Measurements from ENCODE around the gene FAM161B.
A peak's percentile ranks its signal among the peaks of the same experiment; 100 is the strongest.

DNA sequence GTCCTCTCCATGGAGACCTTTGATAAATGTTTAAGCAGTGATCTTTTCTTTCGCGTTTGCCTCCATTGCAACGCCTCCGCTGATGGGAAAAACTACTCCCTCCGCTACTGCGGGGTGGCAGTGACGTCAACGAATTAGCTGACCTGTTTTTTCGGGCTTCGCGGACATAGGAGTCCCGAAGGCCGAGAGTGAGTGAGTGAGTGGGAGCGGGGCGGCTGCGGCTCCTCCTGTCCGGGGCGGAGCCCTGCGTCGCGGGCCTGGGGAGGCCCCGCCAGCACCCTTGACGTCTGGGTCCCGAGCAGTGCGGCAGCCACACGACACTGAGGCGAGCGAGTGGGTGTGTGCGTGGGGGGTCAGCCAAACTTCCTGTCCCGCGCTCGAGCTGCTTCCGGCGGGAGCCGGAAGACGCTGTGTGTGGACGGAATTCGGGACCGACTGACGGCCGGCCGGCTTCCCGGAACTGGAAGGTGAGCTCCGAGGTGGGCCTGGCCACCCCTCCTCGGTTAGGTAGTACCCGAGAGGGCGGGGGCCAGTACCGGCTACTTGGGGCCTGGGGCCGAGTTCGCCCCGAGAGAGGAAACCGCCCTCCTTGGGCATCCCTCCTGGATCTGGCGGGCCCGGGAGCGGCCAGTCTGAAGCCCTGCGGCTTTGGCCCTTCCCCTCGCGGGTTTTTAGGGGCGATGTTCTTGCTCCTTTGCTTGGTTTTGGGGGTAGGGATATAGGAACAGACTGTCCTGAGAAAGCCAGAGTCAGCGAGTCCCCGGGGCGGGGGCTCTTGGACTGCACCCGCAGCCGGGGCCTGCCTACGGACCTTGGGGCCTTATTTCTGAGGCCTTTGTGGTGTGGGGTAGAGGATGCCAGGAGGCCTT, 63.2 kb downstream of the FAM161B start, which contains the start of gene ZNF410:
- TF ChIP-seq POLR2A (IDR thresholded peaks at IDR 0.05), result peak in 3 of 4 donors; percentile 71 to 83 (median 82)
- TF ChIP-seq, protein P1, sequence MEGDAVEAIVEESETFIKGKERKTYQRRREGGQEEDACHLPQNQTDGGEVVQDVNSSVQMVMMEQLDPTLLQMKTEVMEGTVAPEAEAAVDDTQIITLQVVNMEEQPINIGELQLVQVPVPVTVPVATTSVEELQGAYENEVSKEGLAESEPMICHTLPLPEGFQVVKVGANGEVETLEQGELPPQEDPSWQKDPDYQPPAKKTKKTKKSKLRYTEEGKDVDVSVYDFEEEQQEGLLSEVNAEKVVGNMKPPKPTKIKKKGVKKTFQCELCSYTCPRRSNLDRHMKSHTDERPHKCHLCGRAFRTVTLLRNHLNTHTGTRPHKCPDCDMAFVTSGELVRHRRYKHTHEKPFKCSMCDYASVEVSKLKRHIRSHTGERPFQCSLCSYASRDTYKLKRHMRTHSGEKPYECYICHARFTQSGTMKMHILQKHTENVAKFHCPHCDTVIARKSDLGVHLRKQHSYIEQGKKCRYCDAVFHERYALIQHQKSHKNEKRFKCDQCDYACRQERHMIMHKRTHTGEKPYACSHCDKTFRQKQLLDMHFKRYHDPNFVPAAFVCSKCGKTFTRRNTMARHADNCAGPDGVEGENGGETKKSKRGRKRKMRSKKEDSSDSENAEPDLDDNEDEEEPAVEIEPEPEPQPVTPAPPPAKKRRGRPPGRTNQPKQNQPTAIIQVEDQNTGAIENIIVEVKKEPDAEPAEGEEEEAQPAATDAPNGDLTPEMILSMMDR (IDR thresholded peaks at IDR 0.05), result peak in 1 of 6 experiments; percentile 6

Measured in esophagus squamous epithelium (tissue), 4 donors.